H9 (cell line): ENCODE results near the gene PTCD2. TPM values are rescaled to one million over a fixed set of nuclear protein-coding genes. Genes with fewer than 3 reads are reported as not detected.

Experiments used
- DNase-seq: peaks from one replicate; pipeline ENCODE4 v3.0.0-alpha.2; 2017
- H2AFZ ChIP-seq: one replicate; pipeline ENCODE4 v1.6.1; 2013; ENCODE audit warnings: mild to moderate bottlenecking, low read length, control low read depth, moderate library complexity
- H2AK5ac ChIP-seq: 2 replicates; pipeline ENCODE4 v1.6.1; 2013; ENCODE audit warnings: low read length, control low read depth, mixed read lengths; ENCODE audit not compliant: insufficient read length
- H2BK120ac ChIP-seq: one replicate; pipeline ENCODE4 v1.6.1; 2013; ENCODE audit warnings: low read depth, mild to moderate bottlenecking, low read length, control low read depth, inconsistent platforms; ENCODE audit not compliant: poor library complexity, severe bottlenecking
- H2BK12ac ChIP-seq: 2 replicates; pipeline ENCODE4 v1.6.1; 2013; ENCODE audit warnings: low read length, control low read depth, mixed read lengths, low read depth; ENCODE audit not compliant: insufficient read length
- H2BK15ac ChIP-seq: 2 replicates; pipeline ENCODE4 v1.6.1; 2013; ENCODE audit warnings: low read depth, low read length, control low read depth
- H2BK20ac ChIP-seq: one replicate; pipeline ENCODE4 v1.6.1; 2013; ENCODE audit warnings: low read depth, mild to moderate bottlenecking, low read length, control low read depth, inconsistent platforms; ENCODE audit not compliant: poor library complexity, severe bottlenecking
- H2BK5ac ChIP-seq: 2 replicates; pipeline ENCODE4 v1.6.1; 2013; ENCODE audit warnings: low read length, control low read depth, mixed read lengths; ENCODE audit not compliant: insufficient read length
- H3K14ac ChIP-seq: 2 replicates; pipeline ENCODE4 v1.6.1; 2013; ENCODE audit warnings: low read length, control low read depth; ENCODE audit not compliant: insufficient read depth
- H3K18ac ChIP-seq: 2 replicates; pipeline ENCODE4 v1.6.1; 2013; ENCODE audit warnings: low read depth, mild to moderate bottlenecking, mixed read lengths, low read length, control low read depth; ENCODE audit not compliant: insufficient read length
- H3K23ac ChIP-seq: 2 replicates; pipeline ENCODE4 v1.6.1; 2013; ENCODE audit warnings: low read length, control low read depth, mixed read lengths, low read depth; ENCODE audit not compliant: insufficient read length
- H3K23me2 ChIP-seq: 2 replicates; pipeline ENCODE4 v1.6.1; 2013; ENCODE audit warnings: low read depth, mild to moderate bottlenecking, mixed read lengths, low read length, control low read depth; ENCODE audit not compliant: insufficient read length, poor library complexity, severe bottlenecking
- H3K27ac ChIP-seq: 2 replicates; pipeline ENCODE4 v1.5.1; 2013; ENCODE audit warnings: low read length, control low read depth, mixed read lengths, low read depth; ENCODE audit not compliant: insufficient read length
- H3K27me3 ChIP-seq: 2 replicates; pipeline ENCODE4 v1.6.1; 2013; ENCODE audit warnings: low read length, control low read depth, inconsistent platforms; ENCODE audit not compliant: insufficient read depth
- H3K4ac ChIP-seq: 2 replicates; pipeline ENCODE4 v1.6.1; 2013; ENCODE audit warnings: low read depth, mild to moderate bottlenecking, control low read depth, inconsistent platforms, low read length, moderate library complexity
- H3K4me1 ChIP-seq: 2 replicates; pipeline ENCODE4 v1.6.1; 2013; ENCODE audit warnings: low read length, control low read depth, inconsistent platforms; ENCODE audit not compliant: insufficient read depth
- H3K4me2 ChIP-seq: 2 replicates; pipeline ENCODE4 v1.6.1; 2013; ENCODE audit warnings: low read length, control low read depth, mixed read lengths; ENCODE audit not compliant: insufficient read length, insufficient read depth
- H3K56ac ChIP-seq: 2 replicates; pipeline ENCODE4 v1.6.1; 2013; ENCODE audit warnings: low read depth, mild to moderate bottlenecking, mixed read lengths, low read length, control low read depth; ENCODE audit not compliant: insufficient read length
- H3K79me1 ChIP-seq: 2 replicates; pipeline ENCODE4 v1.6.1; 2013; ENCODE audit warnings: low read depth, mild to moderate bottlenecking, moderate library complexity, low read length, control low read depth, inconsistent platforms; ENCODE audit not compliant: insufficient read depth, poor library complexity, severe bottlenecking
- H3K79me2 ChIP-seq: 2 replicates; pipeline ENCODE4 v1.6.1; 2013; ENCODE audit warnings: low read length, control low read depth, inconsistent platforms; ENCODE audit not compliant: insufficient read depth
- H3K9ac ChIP-seq: 2 replicates; pipeline ENCODE4 v1.6.1; 2013; ENCODE audit warnings: low read length, control low read depth, mixed read lengths; ENCODE audit not compliant: insufficient read length; ENCODE audit errors: extremely low read depth
- H3K9me3 ChIP-seq: one replicate; pipeline ENCODE4 v1.6.1; 2013; ENCODE audit warnings: low read depth, low read length, inconsistent platforms; ENCODE audit not compliant: control insufficient read depth
- H3T11ph ChIP-seq: one replicate; pipeline ENCODE4 v1.6.1; 2013; ENCODE audit warnings: mild to moderate bottlenecking, low read length, control low read depth, inconsistent platforms
- H4K20me1 ChIP-seq: one replicate; pipeline ENCODE4 v1.6.1; 2013; ENCODE audit not compliant: control insufficient read depth, insufficient read length, insufficient read depth
- H4K5ac ChIP-seq: 2 replicates; pipeline ENCODE4 v1.6.1; 2013; ENCODE audit warnings: low read depth, mild to moderate bottlenecking, mixed read lengths, low read length, control low read depth; ENCODE audit not compliant: insufficient read length
- H4K8ac ChIP-seq: replicated peaks from 2 replicates; pipeline ENCODE4 v1.6.1; 2013; ENCODE audit warnings: low read length, control low read depth, mixed read lengths, low read depth; ENCODE audit not compliant: insufficient read length
- H4K91ac ChIP-seq: 2 replicates; pipeline ENCODE4 v1.6.1; 2013; ENCODE audit warnings: low read depth, mild to moderate bottlenecking, moderate library complexity, mixed read lengths, low read length, control low read depth; ENCODE audit not compliant: insufficient read length
- H3K27ac Mint-ChIP-seq, 3 experiments: 2 replicates in 2 of 3; 3 replicates in 1 of 3; pipeline ENCODE4 v1.8.0; 2020 to 2021; ENCODE audit warnings: mixed read lengths in 3 of 3, mild to moderate bottlenecking in 1 of 3, moderate library complexity in 1 of 3
- H3K27me3 Mint-ChIP-seq: 2 replicates; pipeline ENCODE4 v1.8.0; 2021; ENCODE audit warnings: low read depth, mild to moderate bottlenecking, moderate library complexity, mixed read lengths
- H3K36me3 Mint-ChIP-seq, 3 experiments: 2 replicates in 2 of 3; 3 replicates in 1 of 3; pipeline ENCODE4 v1.8.0; 2020 to 2021; ENCODE audit warnings: low read depth in 3 of 3, mixed read lengths in 3 of 3; ENCODE audit not compliant: insufficient read depth in 1 of 3
- H3K4me1 Mint-ChIP-seq, 2 experiments: 2 replicates each; pipeline ENCODE4 v1.8.0; 2020; ENCODE audit warnings: mixed read lengths in 2 of 2
- H3K4me3 Mint-ChIP-seq, 2 experiments: 2 replicates in 1 of 2; 3 replicates in 1 of 2; pipeline ENCODE4 v1.8.0; 2020 to 2021; ENCODE audit warnings: mild to moderate bottlenecking in 2 of 2, mixed read lengths in 2 of 2, moderate library complexity in 1 of 2
- H3K9me3 Mint-ChIP-seq, 2 experiments: 2 replicates in 1 of 2; 3 replicates in 1 of 2; pipeline ENCODE4 v1.8.0; 2020; ENCODE audit warnings: mild to moderate bottlenecking in 2 of 2, mixed read lengths in 2 of 2, moderate library complexity in 1 of 2
- CTCF ChIP-seq: fragments of 200-600 bp; sonication (generic); conservative IDR thresholded peaks from 3 replicates; pipeline ENCODE4 v1.8.0; 2021; ENCODE audit warnings: antibody characterized with exemption, mild to moderate bottlenecking
- WGBS: extraction: QIAGEN DNeasy Blood & Tissue Kit; methylation state at CpG from one replicate; pipeline ENCODE4 v1.1.7; 2013; ENCODE audit warnings: missing lambda C conversion rate, low lambda C conversion rate, mixed read lengths; ENCODE audit not compliant: insufficient read length; ENCODE audit errors: extremely low coverage; 5-methylcytosine and 5-hydroxymethylcytosine counted together
- total RNA-seq: library from RNA; stranded (reverse); gene quantifications from 2 replicates; pipeline ENCODE4 v1.2.1, GENCODE V29; 2021

Gene PTCD2
- total RNA-seq, 1 experiment from 2014 or later: 12.7 TPM

GRCh38 chr5:72412283-72413055 is 92.3 kb downstream of the PTCD2 start:
- Histone ChIP-seq H3K9ac (no peak overlapping the region), H2AK5ac (no peak overlapping the region), H3K23ac (no peak overlapping the region), H3K4me1 (no peaks in the 10 kb centered on the region), H4K91ac (no peak overlapping the region), H3K56ac (no peak overlapping the region), H4K5ac (no peak overlapping the region), H3K79me2 (no peaks in the 10 kb centered on the region), H3T11ph (no peak overlapping the region), H3K9me3 (no peaks in the 10 kb centered on the region), H3K27ac (no peak overlapping the region), H2BK120ac (no peak overlapping the region), H3K4me2 (no peak overlapping the region), H2BK12ac (no peak overlapping the region), H2BK20ac (no peak overlapping the region), H4K8ac (no peak overlapping the region), H2BK5ac (no peak overlapping the region), H3K27me3 (no peaks in the 10 kb centered on the region), H3K79me1 (no peaks in the 10 kb centered on the region), H3K18ac (no peak overlapping the region), H3K23me2 (no peaks in the 10 kb centered on the region), H3K4ac (no peak overlapping the region), H4K20me1 (no peaks in the 10 kb centered on the region), H2AFZ (no peak overlapping the region), H3K14ac (no peak overlapping the region), H2BK15ac (no peak overlapping the region)
- no peaks in the 10 kb centered on the region for H3K36me3 Mint-ChIP-seq
- no peak for DNase-seq
- no peaks in the 10 kb centered on the region; the same call in 1 of the 2 replicates for H3K27me3 Mint-ChIP-seq
- peaks cover 3% of the 10 kb centered on the region in 2 experiments; a peak in 1 of 4 replicates for H3K4me1 Mint-ChIP-seq
- 0 out of 3 replicates have a peak, but pooled peaks have one; percentile 13 for TF ChIP-seq CTCF
- no peaks in the 10 kb centered on the region for H3K9me3 Mint-ChIP-seq
- no peak overlapping the region for H3K4me3 Mint-ChIP-seq
- no peak overlapping the region for H3K27ac Mint-ChIP-seq
- no CpG with 5 or more reads among the region's 4 CpGs for WGBS
